ENCODE measurements around the gene ESM1.
"Not testable (repeated sequence)": the region's sequence is repeated elsewhere in the genome, so short reads cannot be mapped to it uniquely, and the experiment has no call there.

The ESM1 gene

GRCh38 chr5:54985301-54986268, at the start of gene ESM1:
Gene ESM1 (minus strand): TSS chr5:54985593. CDS start chr5:54985517, 76 bp downstream.
- DNase-seq: no peak

- no peak for DNase-seq
Observed at GRCh38 chr5:55033568-55033967, 48.2 kb upstream of the ESM1 start.

DNA sequence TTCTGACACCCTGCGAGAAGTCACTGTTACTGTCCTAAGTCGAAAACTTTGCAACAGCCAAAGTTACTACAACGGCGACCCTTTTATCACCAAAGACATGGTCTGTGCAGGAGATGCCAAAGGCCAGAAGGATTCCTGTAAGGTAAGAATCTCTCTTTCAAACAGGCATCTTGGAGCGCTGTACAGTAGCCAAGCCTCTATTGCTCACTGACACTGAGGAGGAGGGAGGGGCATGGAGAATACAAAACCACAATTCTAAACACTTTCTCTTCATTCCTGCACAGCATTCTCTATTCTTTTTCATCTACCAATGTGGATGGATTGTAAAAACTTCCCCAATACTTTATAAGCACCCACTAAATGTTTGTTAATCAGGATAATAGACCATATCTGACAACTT, 46.1 kb upstream of the ESM1 start:
- DNase-seq: no peak

DNA sequence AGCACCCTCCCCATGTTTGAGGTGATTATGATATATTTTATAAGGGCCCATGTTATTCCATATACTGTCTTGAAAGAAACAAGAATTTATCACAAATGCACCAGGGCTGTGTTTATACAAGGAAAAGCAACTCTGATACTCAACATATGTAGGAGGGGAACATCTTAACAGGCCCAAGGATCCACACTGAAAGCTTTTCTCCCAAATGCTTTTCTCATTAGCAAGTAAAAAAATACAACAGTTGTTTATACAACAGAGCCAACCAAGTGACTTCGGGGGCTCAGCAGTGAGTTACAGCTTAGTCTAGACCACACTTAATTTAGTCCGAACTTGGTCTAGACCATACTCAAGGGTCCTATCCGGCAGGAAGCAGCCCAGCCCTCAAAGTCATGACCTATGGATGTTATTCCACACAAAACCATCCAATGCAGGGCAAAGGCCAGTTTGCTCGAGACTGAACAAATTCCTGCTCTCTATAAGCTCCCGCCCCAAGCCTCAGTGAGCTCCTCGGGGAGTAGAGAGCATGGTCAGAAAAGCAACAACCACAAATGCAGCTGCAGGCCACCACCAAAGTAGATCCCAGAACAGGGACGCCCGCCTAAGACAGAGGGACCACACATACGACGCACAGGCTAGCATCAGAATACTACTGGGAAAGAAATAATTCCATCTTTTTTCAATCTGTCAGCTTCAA, 45.4 kb upstream of the ESM1 start:
- DNase-seq: no peak

DNA sequence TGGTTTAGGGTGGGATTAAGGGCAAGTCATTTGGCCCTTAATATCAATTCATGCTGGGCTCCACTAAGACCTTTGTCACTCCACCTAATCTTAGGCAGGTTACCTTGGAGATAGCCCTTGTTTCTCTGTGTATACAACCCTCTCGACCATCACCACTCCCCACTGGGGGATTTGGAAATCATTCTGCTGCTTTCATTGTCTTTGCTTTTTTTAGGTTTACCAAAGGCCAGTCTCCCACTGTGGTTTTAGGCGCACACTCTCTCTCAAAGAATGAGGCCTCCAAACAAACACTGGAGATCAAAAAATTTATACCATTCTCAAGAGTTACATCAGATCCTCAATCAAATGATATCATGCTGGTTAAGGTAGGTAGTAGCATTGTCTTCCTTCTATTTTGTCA, 44.8 kb upstream of the ESM1 start:
- no peak for DNase-seq

DNA sequence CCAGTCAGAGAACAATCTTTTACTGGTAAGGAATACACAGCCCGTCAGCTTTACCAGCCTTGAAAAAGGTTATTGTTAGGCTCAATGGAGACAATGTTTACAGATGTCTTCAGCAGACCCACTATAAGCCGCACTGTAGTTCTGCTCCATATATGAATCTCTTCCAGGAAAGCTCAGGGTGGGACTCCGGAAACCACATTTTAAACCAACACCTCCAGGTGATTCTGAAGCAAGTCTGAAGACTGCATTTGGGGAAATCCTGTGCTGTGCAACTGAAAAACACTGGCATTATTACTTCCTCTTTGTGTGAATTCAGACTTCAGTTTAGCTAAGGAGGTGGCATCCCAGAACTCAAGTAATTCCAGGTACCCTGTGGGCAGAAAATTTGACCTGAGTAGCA, 42.2 kb upstream of the ESM1 start:
- no peak for DNase-seq

GRCh38 chr5:55022450-55022849, 37.1 kb upstream of the ESM1 start:
- no peak for DNase-seq

DNA sequence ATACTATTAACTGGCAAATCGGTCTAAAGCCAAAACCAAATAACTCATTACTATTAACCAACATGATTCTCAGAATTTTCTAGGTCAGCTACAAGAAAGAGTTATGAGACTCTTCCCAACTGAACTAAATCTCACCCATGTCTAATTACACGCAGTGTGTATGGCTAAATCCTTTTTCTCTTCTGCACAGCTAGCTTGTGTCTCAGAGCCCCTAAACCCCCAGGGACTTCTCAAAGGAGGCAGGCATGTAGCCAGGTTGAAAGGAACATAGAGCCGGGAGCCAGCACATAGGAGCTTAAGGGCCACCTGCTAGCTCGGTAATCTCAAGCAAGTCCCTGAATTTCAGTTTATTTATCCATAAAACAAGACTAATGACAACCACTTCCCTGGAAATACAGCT, 36.4 kb upstream of the ESM1 start:
- no peak for DNase-seq

DNA sequence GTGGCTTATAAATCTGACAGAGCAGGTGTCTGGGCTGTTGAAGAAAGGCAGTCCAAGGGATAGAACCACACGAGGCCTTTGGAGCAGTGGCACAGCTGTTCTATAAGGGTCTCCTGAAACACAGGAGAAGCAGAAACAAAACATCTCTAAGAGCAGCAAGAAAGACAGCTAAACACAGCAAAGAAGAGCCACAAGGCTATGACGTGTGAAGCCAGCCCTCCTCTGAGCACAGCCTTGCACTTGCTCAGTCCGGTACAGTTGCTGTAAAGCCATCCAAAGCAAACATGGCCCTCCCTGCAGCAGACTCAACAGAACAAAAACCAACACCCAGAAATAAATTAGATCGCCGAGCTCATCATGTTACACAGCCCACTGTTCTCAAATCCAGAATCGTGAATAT, 36.0 kb upstream of the ESM1 start:
- DNase-seq: no peak

DNA sequence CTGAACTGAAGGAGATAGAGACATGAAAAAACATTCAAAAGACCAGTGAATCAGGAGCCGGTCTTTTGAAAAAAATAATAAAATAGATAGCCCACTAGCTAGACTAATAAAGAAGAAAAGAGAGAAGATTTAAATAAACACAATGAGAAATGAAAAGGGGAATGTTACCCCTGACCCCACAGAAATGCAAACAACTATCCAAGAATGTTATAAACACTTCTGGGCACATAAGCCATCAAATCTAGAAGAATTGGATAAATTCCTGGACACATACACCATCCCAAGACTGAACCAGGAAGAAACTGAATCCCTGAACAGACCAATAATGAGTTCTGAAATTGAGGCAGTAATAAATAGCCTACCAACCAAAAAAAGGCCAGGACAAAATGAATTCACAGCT, 24.8 kb upstream of the ESM1 start:
- DNase-seq: not testable (repeated sequence)

DNA sequence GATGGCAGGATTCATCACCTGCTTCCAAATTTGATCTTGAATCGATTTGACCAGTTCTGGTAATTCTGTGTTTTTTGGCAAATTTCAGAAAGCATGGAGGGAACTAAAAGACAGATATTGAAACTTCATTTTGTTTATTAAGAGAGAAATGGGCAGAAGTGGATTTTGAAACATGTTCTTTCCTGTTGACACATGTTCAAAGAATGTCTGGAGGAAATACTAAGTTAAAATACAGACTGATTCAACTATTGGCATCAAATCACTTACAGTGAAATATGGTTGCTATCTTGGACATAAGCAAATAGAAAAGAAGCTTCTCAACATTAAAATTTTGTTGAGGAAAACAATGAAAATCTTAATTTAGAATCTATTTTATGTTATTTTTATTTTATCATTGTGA, 19.3 kb upstream of the ESM1 start:
- no peak for DNase-seq

GRCh38 chr5:55003432-55004065, 18.2 kb upstream of the ESM1 start:
- no peak for DNase-seq

DNA sequence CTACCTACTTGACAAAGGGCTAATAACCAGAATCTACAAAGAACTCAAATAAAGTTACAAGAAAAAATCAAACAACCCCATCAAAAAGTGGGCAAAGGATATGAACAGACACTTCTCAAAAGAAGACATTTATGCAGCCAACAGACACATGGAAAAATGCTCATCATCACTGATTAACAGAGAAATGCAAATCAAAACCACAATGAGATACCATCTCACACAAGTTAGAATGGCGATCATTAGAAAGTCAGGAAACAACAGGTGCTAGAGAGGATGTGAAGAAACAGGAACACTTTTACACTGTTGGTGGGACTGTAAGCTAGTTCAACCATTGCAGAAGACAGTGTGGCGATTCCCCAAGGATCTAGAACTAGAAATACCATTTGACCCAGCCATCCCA, 16.8 kb upstream of the ESM1 start:
- not testable (repeated sequence) for DNase-seq

- DNase-seq: no peak
Observed at GRCh38 chr5:54997081-54997480, 11.7 kb upstream of the ESM1 start.

- no peak for DNase-seq
Observed at GRCh38 chr5:54996466-54996865, 11.1 kb upstream of the ESM1 start.

DNA sequence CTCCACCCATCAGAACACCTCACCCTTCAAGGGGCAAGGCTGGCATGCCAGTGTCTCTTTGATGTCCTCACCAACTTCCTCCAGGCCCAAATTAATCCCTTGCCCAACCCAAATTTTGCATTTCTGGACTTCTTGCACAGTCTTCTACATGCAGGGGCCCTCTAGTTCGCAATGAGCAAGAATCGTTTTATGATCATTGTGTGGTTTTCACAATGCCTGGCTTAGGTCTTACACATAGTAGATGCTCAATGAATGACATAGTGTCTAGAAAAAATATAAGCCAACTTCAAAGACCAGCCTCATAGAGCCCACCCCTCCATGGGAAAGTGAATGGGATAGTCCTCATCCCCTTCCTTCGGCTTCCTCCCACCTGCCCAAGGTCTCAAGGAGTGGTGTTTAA, 9.8 kb upstream of the ESM1 start:
- no peak for DNase-seq

GRCh38 chr5:54994628-54995027, 9.2 kb upstream of the ESM1 start:
- DNase-seq: no peak

- DNase-seq: no peak
Observed at GRCh38 chr5:54993318-54993717, 7.9 kb upstream of the ESM1 start.

DNA sequence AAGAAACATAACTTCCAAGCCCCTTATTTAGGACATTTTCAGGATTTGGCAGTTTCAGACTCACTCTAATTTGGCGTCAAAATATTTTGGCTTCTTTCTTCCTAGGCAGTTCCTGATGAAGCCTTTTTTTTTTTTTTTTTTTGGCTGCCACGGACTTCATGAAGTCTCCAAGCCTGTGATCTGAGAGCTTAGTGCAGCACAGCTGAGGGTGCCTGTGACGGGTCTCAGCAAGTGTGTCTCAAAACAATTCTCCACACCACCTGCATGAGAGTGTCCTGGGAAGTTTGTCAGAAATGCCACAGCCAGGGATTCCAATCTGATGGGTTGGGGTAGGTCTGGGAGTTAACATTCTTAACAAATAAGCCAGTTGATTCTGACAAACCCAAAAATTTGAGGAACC, 6.0 kb upstream of the ESM1 start:
- DNase-seq: no peak

GRCh38 chr5:54990841-54991258, 5.5 kb upstream of the ESM1 start:
- DNase-seq: no peak

- DNase-seq: no peak
Observed at GRCh38 chr5:54988817-54989216, 3.4 kb upstream of the ESM1 start.

GRCh38 chr5:54988218-54988617, 2.8 kb upstream of the ESM1 start:
- no peak for DNase-seq

DNA sequence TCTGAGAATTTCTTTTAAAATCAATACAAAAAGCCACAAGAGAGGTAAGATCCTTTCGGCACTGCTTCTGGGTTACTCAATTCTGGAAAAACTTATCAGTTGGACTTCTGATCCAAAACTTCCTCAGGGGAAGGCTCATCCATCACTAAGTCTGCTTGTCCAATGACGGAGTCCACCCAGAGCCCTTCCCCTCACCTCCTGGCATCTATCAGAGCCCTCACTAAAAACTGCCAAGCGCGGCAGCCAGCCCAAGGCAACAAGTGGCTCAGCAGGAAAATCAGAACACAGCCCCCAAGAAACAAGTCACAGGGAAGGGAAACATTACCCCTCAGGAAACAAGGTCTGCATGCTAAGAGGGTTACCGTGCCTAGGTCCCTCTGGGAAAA, 869 bp upstream of the ESM1 start:
- no peak for DNase-seq

- no peak for DNase-seq
Observed at GRCh38 chr5:54981928-54982327, 3.5 kb downstream of the ESM1 start.
